K562 (cell line): ENCODE results near the gene PIK3CB. TPM values are rescaled to one million over a fixed set of nuclear protein-coding genes. Genes with fewer than 3 reads are reported as not detected.

Source experiments
- BHLHE40 ChIP-seq: IDR thresholded peaks from 2 replicates; pipeline ENCODE4 v1.6.1; 2011; ENCODE audit warnings: low read length, improper control_type of control experiment
- BRF2 ChIP-seq: IDR thresholded peaks from 3 replicates; pipeline ENCODE4 v1.6.1; 2011; ENCODE audit warnings: borderline replicate concordance, mild to moderate bottlenecking; ENCODE audit not compliant: insufficient read length, insufficient read depth
- CHD2 ChIP-seq: IDR thresholded peaks from 2 replicates; pipeline ENCODE4 v1.6.1; 2011; ENCODE audit warnings: low read depth, low read length
- CREB3L1 ChIP-seq: fragments of 450-650 bp; IDR thresholded peaks from 2 replicates; pipeline ENCODE4 v1.6.1; 2014; ENCODE audit warnings: low read depth, mild to moderate bottlenecking, moderate library complexity, borderline replicate concordance
- CREBBP ChIP-seq: IDR thresholded peaks from one replicate; pipeline ENCODE4 v1.6.1; 2012; ENCODE audit warnings: low read depth, mild to moderate bottlenecking, control low read depth, inconsistent platforms, low read length
- DLX4 ChIP-seq: fragments of 250-450 bp; sonication (Bioruptor Pico); IDR thresholded peaks from 2 replicates; pipeline ENCODE4 v1.6.1; 2021; ENCODE audit warnings: mild to moderate bottlenecking
- ELK1 ChIP-seq: sonication (generic); formaldehyde crosslinking; IDR thresholded peaks from 2 replicates; pipeline ENCODE4 v1.8.1; 2022; ENCODE audit warnings: missing genetic modification reagents
- FOXJ3 ChIP-seq: sonication (generic); formaldehyde crosslinking; IDR thresholded peaks from 2 replicates; pipeline ENCODE4 v1.4.0; 2020; ENCODE audit warnings: mild to moderate bottlenecking, missing genetic modification reagents
- JUND ChIP-seq, 2 experiments: IDR thresholded peaks; 2 replicates in 1 of 2; 3 replicates in 1 of 2; pipeline ENCODE4 v1.6.1; 2011; ENCODE audit warnings: borderline replicate concordance in 2 of 2, low read depth in 2 of 2, low read length in 2 of 2, improper control_type of control experiment in 1 of 2, missing biosample characterization in 1 of 2, missing genetic modification characterization in 1 of 2, missing genetic modification reagents in 1 of 2
- KAT8 ChIP-seq: fragments of 450-650 bp; IDR thresholded peaks from 2 replicates; pipeline ENCODE4 v1.6.1; 2016; ENCODE audit warnings: low read depth, mild to moderate bottlenecking
- NCOR1 ChIP-seq: fragments of 450-650 bp; IDR thresholded peaks from 2 replicates; pipeline ENCODE4 v1.6.1; 2016; ENCODE audit warnings: mild to moderate bottlenecking, moderate library complexity
- NR3C1 ChIP-seq: sonication (generic); formaldehyde crosslinking; IDR thresholded peaks from 2 replicates; pipeline ENCODE4 v1.8.1; 2022; ENCODE audit warnings: missing genetic modification reagents
- PHF20 ChIP-seq: fragments of 450-650 bp; IDR thresholded peaks from 2 replicates; pipeline ENCODE4 v1.6.1; 2018; ENCODE audit not compliant: partially characterized antibody
- PTTG1 ChIP-seq: fragments of 450-650 bp; IDR thresholded peaks from 2 replicates; pipeline ENCODE4 v1.6.1; 2016; ENCODE audit warnings: low read depth, mild to moderate bottlenecking, missing genetic modification characterization, missing compliant biosample characterization
- SNAPC5 ChIP-seq: fragments of 250-450 bp; sonication (Bioruptor Pico); IDR thresholded peaks from 2 replicates; pipeline ENCODE4 v1.8.0; 2021; ENCODE audit warnings: moderate library complexity, mild to moderate bottlenecking, inconsistent platforms
- ZBTB11 ChIP-seq, 3 experiments: fragments of 200-800 bp in 1 of 3; fragments of 250-450 bp in 1 of 3; fragments of 450-650 bp in 1 of 3; sonication (Bioruptor Pico) in 1 of 3; sonication (Bioruptor generic) in 1 of 3; formaldehyde crosslinking in 1 of 3; IDR thresholded peaks; 2 replicates each; pipeline versions ENCODE4 v1.6.1 to v1.8.0; 2016 to 2022; ENCODE audit warnings: mild to moderate bottlenecking in 2 of 3, missing genetic modification characterization in 2 of 3, missing compliant biosample characterization in 1 of 3, moderate library complexity in 1 of 3
- ZFP30 ChIP-seq: fragments of 250-450 bp; sonication (Bioruptor Pico); IDR thresholded peaks from 2 replicates; pipeline ENCODE4 v1.8.0; 2022; ENCODE audit warnings: moderate library complexity, mild to moderate bottlenecking, inconsistent platforms, borderline replicate concordance
- ZSCAN32 ChIP-seq: fragments of 450-650 bp; formaldehyde crosslinking; IDR thresholded peaks from 2 replicates; pipeline ENCODE4 v1.4.0; 2020; ENCODE audit warnings: mild to moderate bottlenecking, moderate library complexity
- polyA plus RNA-seq, 8 experiments: library from polyadenylated mRNA; depleted of rRNA in 4 of 8; stranded (reverse) in 5 of 8; unstranded in 3 of 8; fragments of >200 nt; fragmentation: Nextera tagmentation in 2 of 8; fragmentation: Illumina TruSeq in 1 of 8; extraction: Ambion mirVana in 2 of 8; extraction: Trizol in 1 of 8; gene quantifications; 2 replicates each; pipeline versions ENCODE4 v1.2.1 to v1.2.3, GENCODE V29; 2011 to 2014; ENCODE audit warnings: inconsistent platforms in 1 of 8, missing spikeins in 1 of 8
- total RNA-seq, 7 experiments: library from RNA; depleted of rRNA in 6 of 7; stranded (reverse); fragments of >200 nt in 6 of 7; fragmentation: Illumina TruSeq in 2 of 7; extraction: Trizol in 2 of 7; gene quantifications; 2 replicates each; pipeline versions ENCODE4 v1.2.1 to v1.2.3, GENCODE V29; 2011 to 2021; ENCODE audit warnings: low replicate concordance in 1 of 7

The PIK3CB gene
- total and polyA plus RNA-seq, 9 of the 15 experiments (the other 6 are each of a cell fraction or from before 2014, with no cell fraction given): 15.3 to 62.6 (median 28.3) TPM

GRCh38 chr3:138875754-138876664 is 41.3 kb upstream of the PIK3CB start (continued):
- peak; percentile 69; the same call in 1 of the 2 replicates for TF ChIP-seq CREB3L1
- no peak for TF ChIP-seq ELK1 (CRISPR knock-in tag)
- peak; percentile 99 for TF ChIP-seq NCOR1
- TF ChIP-seq CREBBP: no peak
- TF ChIP-seq CHD2: no peak; the same call in 1 of the 2 replicates
- TF ChIP-seq PHF20: no peak
- no peak for TF ChIP-seq FOXJ3 (CRISPR knock-in tag)
- TF ChIP-seq NR3C1 (CRISPR knock-in tag): no peak
- no peak for TF ChIP-seq DLX4
- no peak for TF ChIP-seq PTTG1 (tag)
- TF ChIP-seq SNAPC5: no peak
- no peak for TF ChIP-seq BRF2
- no peak for TF ChIP-seq ZFP30 (CRISPR knock-in tag)
- TF ChIP-seq JUND (IDR thresholded peaks at IDR 0.05; ENCODE audit: borderline replicate concordance, low read depth, low read length): peak; percentile 95
- TF ChIP-seq JUND (tag; IDR thresholded peaks at IDR 0.05; ENCODE audit: borderline replicate concordance, low read depth, low read length): peak; percentile 93; the same call in 2 of the 3 replicates
- TF ChIP-seq BHLHE40: peak; percentile 82
- TF ChIP-seq ZBTB11 (CRISPR knock-in tag; IDR thresholded peaks at IDR 0.05): peak in 1 of 3 experiments; percentile 81; a peak in 2 of 6 replicates
- TF ChIP-seq KAT8: no peak
- peak; percentile 78 for TF ChIP-seq ZSCAN32
